ENCODE measurements around the gene DOK5.

- TF ChIP-seq CTCF (conservative IDR thresholded peaks at IDR 0.05; ENCODE audit: low read length) (no peak), EZH2phosphoT487 (IDR thresholded peaks at IDR 0.05; ENCODE audit: borderline replicate concordance, low read depth, low read length) (no peak)
Observed at GRCh38 chr20:54565255-54565654, 89.9 kb downstream of the DOK5 start.

Measured in OCI-LY7 (cell line).